H1 (cell line): ENCODE measurements around the gene PHF3. TPM values are rescaled to one million over a fixed set of nuclear protein-coding genes. Genes with fewer than 3 reads are reported as not detected.

Experiments used
- CTCF ChIA-PET: fragments of 300-600 bp; sonication (Branson Sonifier 250); formaldehyde crosslinking; loops from one replicate; lab custom pipeline; 2021; ENCODE audit not compliant: partially characterized antibody; lab: Charles Lee
- POLR2A ChIA-PET: fragments of 300-600 bp; sonication (Branson Sonifier 250); formaldehyde crosslinking; loops from one replicate; lab custom pipeline; 2021; ENCODE audit warnings: inconsistent platforms; ENCODE audit not compliant: partially characterized antibody; lab: Charles Lee
- DNase-seq, 2 experiments: peaks; one replicate each; pipeline versions ENCODE4 v3.0.0 to v3.0.0-alpha.2; 2010 to 2022; ENCODE audit warnings: low spot score in 2 of 2, low read depth in 1 of 2, mixed read lengths in 1 of 2
- FAIRE-seq: peaks from 2 replicates; lab custom pipeline; 2011; peaks lifted over from hg19 to GRCh38; lab: Jason Lieb, UNC
- H2AFZ ChIP-seq: 2 replicates; pipeline ENCODE4 v1.8.1; 2012; ENCODE audit warnings: low read length, inconsistent platforms
- H2AK5ac ChIP-seq: 2 replicates; pipeline ENCODE4 v1.6.1; 2013; ENCODE audit warnings: low read depth, low read length
- H2BK120ac ChIP-seq: replicated peaks from 2 replicates; pipeline ENCODE3; 2013; ENCODE audit warnings: low read depth, low read length, inconsistent platforms
- H2BK12ac ChIP-seq: 2 replicates; pipeline ENCODE4 v1.6.1; 2013; ENCODE audit warnings: low read depth, low read length
- H2BK15ac ChIP-seq: 2 replicates; pipeline ENCODE4 v1.6.1; 2013; ENCODE audit warnings: low read length
- H2BK20ac ChIP-seq: 2 replicates; pipeline ENCODE4 v1.6.1; 2013; ENCODE audit warnings: low read length
- H2BK5ac ChIP-seq: 2 replicates; pipeline ENCODE4 v1.6.1; 2013; ENCODE audit warnings: low read depth, low read length
- H3K14ac ChIP-seq: 2 replicates; pipeline ENCODE4 v1.6.1; 2013; ENCODE audit warnings: inconsistent platforms; ENCODE audit not compliant: insufficient read length
- H3K18ac ChIP-seq: 2 replicates; pipeline ENCODE4 v1.6.1; 2013; ENCODE audit warnings: low read length; ENCODE audit errors: extremely low read depth
- H3K23ac ChIP-seq: 2 replicates; pipeline ENCODE4 v1.6.1; 2013; ENCODE audit warnings: inconsistent platforms; ENCODE audit not compliant: insufficient read length
- H3K23me2 ChIP-seq: 2 replicates; pipeline ENCODE4 v1.6.1; 2013; ENCODE audit warnings: low read depth, low read length
- H3K27ac ChIP-seq: 2 replicates; pipeline ENCODE4 v1.6.1; 2011; ENCODE audit warnings: low read depth, low read length, inconsistent platforms
- H3K27me3 ChIP-seq, 4 experiments: replicated peaks in 1 of 4; 1 replicate in 1 of 4; 2 replicates in 3 of 4; pipeline versions ENCODE4 v1.6.1 to v1.8.1; 2011 to 2013; ENCODE audit warnings: low read length in 3 of 4, mild to moderate bottlenecking in 3 of 4, inconsistent platforms in 2 of 4, mixed read lengths in 2 of 4, moderate library complexity in 1 of 4; ENCODE audit not compliant: control insufficient read depth in 3 of 4, insufficient read depth in 3 of 4; ENCODE audit errors: extremely low read depth in 1 of 4
- H3K36me3 ChIP-seq, 4 experiments: 2 replicates each; pipeline versions ENCODE4 v1.6.1 to v1.8.1; 2011 to 2013; ENCODE audit warnings: mild to moderate bottlenecking in 4 of 4, low read length in 3 of 4, moderate library complexity in 2 of 4, control low read depth in 1 of 4, inconsistent platforms in 1 of 4; ENCODE audit not compliant: insufficient read depth in 4 of 4, control insufficient read depth in 2 of 4
- H3K4ac ChIP-seq: replicated peaks from 2 replicates; pipeline ENCODE3; 2013; ENCODE audit warnings: low read length, low read depth, mixed read lengths, inconsistent platforms; ENCODE audit not compliant: insufficient read length
- H3K4me1 ChIP-seq, 4 experiments: replicated peaks in 1 of 4; 1 replicate in 1 of 4; 2 replicates in 3 of 4; pipeline versions ENCODE4 v1.6.1 to v1.8.1; 2011 to 2013; ENCODE audit warnings: low read length in 3 of 4, inconsistent platforms in 2 of 4, mixed read lengths in 1 of 4; ENCODE audit not compliant: insufficient read depth in 4 of 4, control insufficient read depth in 3 of 4
- H3K4me2 ChIP-seq, 2 experiments: 2 replicates each; pipeline versions ENCODE4 v1.6.1 to v1.8.1; 2011 to 2013; ENCODE audit warnings: low read depth in 2 of 2, low read length in 2 of 2, control low read depth in 1 of 2, inconsistent platforms in 1 of 2, mild to moderate bottlenecking in 1 of 2; ENCODE audit not compliant: insufficient read depth in 1 of 2
- H3K4me3 ChIP-seq, 4 experiments: fragments of 200-600, 300-600 bp in 1 of 4; sonication (generic), shearing (Covaris generic), sonication (Bioruptor Twin) in 1 of 4; 2 replicates each; pipeline versions ENCODE4 v1.5.1 to v1.8.1; 2011 to 2016; ENCODE audit warnings: low read length in 4 of 4, low read depth in 3 of 4, control low read depth in 2 of 4, inconsistent platforms in 2 of 4, mild to moderate bottlenecking in 2 of 4, mixed read lengths in 1 of 4, moderate library complexity in 1 of 4; ENCODE audit not compliant: insufficient read depth in 2 of 4; ENCODE audit errors: extremely low read depth in 1 of 4
- H3K56ac ChIP-seq: replicated peaks from 2 replicates; pipeline ENCODE3; 2013; ENCODE audit warnings: low read depth, mild to moderate bottlenecking, mixed read lengths, low read length, inconsistent platforms; ENCODE audit not compliant: insufficient read length
- H3K79me1 ChIP-seq: 2 replicates; pipeline ENCODE4 v1.6.1; 2013; ENCODE audit warnings: low read depth, low read length, control low read depth
- H3K79me2 ChIP-seq, 2 experiments: 2 replicates each; pipeline versions ENCODE4 v1.6.1 to v1.8.1; 2012 to 2013; ENCODE audit warnings: low read length in 2 of 2, mild to moderate bottlenecking in 2 of 2, inconsistent platforms in 1 of 2; ENCODE audit not compliant: insufficient read depth in 2 of 2, control insufficient read depth in 1 of 2
- H3K9ac ChIP-seq, 4 experiments: replicated peaks in 1 of 4; 1 replicate in 1 of 4; 2 replicates in 3 of 4; pipeline versions ENCODE4 v1.6.1 to v1.8.1; 2011 to 2013; ENCODE audit warnings: low read depth in 3 of 4, low read length in 3 of 4, control low read depth in 2 of 4, mild to moderate bottlenecking in 2 of 4, moderate library complexity in 2 of 4, inconsistent platforms in 1 of 4; ENCODE audit errors: extremely low read depth in 1 of 4
- H3K9me3 ChIP-seq, 2 experiments: 2 replicates each; pipeline versions ENCODE4 v1.6.1 to v1.8.1; 2012 to 2013; ENCODE audit warnings: mild to moderate bottlenecking in 2 of 2, moderate library complexity in 2 of 2, control low read depth in 1 of 2, inconsistent platforms in 1 of 2, low read depth in 1 of 2, low read length in 1 of 2, mixed read lengths in 1 of 2; ENCODE audit not compliant: insufficient read depth in 2 of 2
- H4K20me1 ChIP-seq, 2 experiments: replicated peaks in 1 of 2; 2 replicates each; pipeline versions ENCODE3 to v1.8.1; 2011 to 2013; ENCODE audit warnings: inconsistent platforms in 2 of 2, low read length in 2 of 2, mild to moderate bottlenecking in 1 of 2; ENCODE audit not compliant: insufficient read depth in 2 of 2, control insufficient read depth in 1 of 2
- H4K5ac ChIP-seq: 2 replicates; pipeline ENCODE4 v1.6.1; 2013; ENCODE audit warnings: low read length, low read depth, mixed read lengths, inconsistent platforms; ENCODE audit not compliant: insufficient read length
- H4K8ac ChIP-seq: 2 replicates; pipeline ENCODE4 v1.8.0; 2013; ENCODE audit warnings: mild to moderate bottlenecking, moderate library complexity, low read length, inconsistent platforms; ENCODE audit not compliant: insufficient read depth; ENCODE audit errors: extremely low read depth
- H4K91ac ChIP-seq: replicated peaks from 2 replicates; pipeline ENCODE3; 2013; ENCODE audit warnings: low read length, mixed read lengths, inconsistent platforms; ENCODE audit not compliant: insufficient read length
- ASH2L ChIP-seq: fragments of 200-600, 300-600 bp; sonication (generic); IDR thresholded peaks from one replicate; pipeline ENCODE4 v1.7.1; 2017; ENCODE audit warnings: low read length
- CBX8 ChIP-seq: fragments of 300-800, 300-1000 bp; sonication (generic); IDR thresholded peaks from 2 replicates; pipeline ENCODE4 v1.7.1; 2016; ENCODE audit warnings: low read depth, low read length, borderline replicate concordance
- EGR1 ChIP-seq: IDR thresholded peaks from 2 replicates; pipeline ENCODE4 v1.6.1; 2011; ENCODE audit warnings: low read depth, low read length, borderline replicate concordance
- HDAC6 ChIP-seq: IDR thresholded peaks from one replicate; pipeline ENCODE4 v1.7.1; 2012; ENCODE audit warnings: low read depth, mild to moderate bottlenecking, inconsistent platforms, low read length, moderate library complexity
- KDM1A ChIP-seq: fragments of 200-600, 300-600 bp; sonication (generic); IDR thresholded peaks from 2 replicates; pipeline ENCODE4 v1.7.1; 2016; ENCODE audit warnings: mild to moderate bottlenecking, low read length, borderline replicate concordance
- RBBP5 ChIP-seq: IDR thresholded peaks from 2 replicates; pipeline ENCODE4 v1.7.1; 2012; ENCODE audit warnings: low read depth, mild to moderate bottlenecking, inconsistent platforms, low read length, moderate library complexity, borderline replicate concordance
- SIN3A ChIP-seq, 2 experiments: IDR thresholded peaks in 1 of 2; conservative IDR thresholded peaks in 1 of 2; 2 replicates each; pipeline ENCODE4 v1.6.1; 2011 to 2012; ENCODE audit warnings: low read length in 2 of 2, improper control_type of control experiment in 1 of 2, low read depth in 1 of 2, mild to moderate bottlenecking in 1 of 2
- SUZ12 ChIP-seq: fragments of 200-600 bp; sonication (generic); IDR thresholded peaks from 2 replicates; pipeline ENCODE4 v1.6.1; 2012; ENCODE audit warnings: mild to moderate bottlenecking, inconsistent platforms, low read length, moderate library complexity, mixed read lengths
- TAF7 ChIP-seq: optimal IDR thresholded peaks from 2 replicates; pipeline ENCODE3; 2011; ENCODE audit warnings: low read depth, mild to moderate bottlenecking, inconsistent platforms, low read length, moderate library complexity, borderline replicate concordance
- ZNF274 ChIP-seq: IDR thresholded peaks from 2 replicates; pipeline ENCODE4 v1.7.0; 2012; ENCODE audit warnings: low read length, borderline replicate concordance; ENCODE audit errors: extremely low read depth
- WGBS, 2 experiments: shearing (Covaris generic) in 1 of 2; methylation state at CpG; one replicate each; pipeline versions ENCODE4 v1.1.6 to v1.1.7; 2013 to 2015; ENCODE audit warnings: low lambda C conversion rate in 2 of 2, mixed read lengths in 2 of 2, inconsistent platforms in 1 of 2, low coverage in 1 of 2, missing lambda C conversion rate in 1 of 2; ENCODE audit not compliant: insufficient replicate concordance in 2 of 2, insufficient coverage in 1 of 2, insufficient read length in 1 of 2; ENCODE audit errors: extremely low coverage in 1 of 2, missing lambda C conversion rate in 1 of 2; 5-methylcytosine and 5-hydroxymethylcytosine counted together
- polyA plus RNA-seq, 7 experiments: library from polyadenylated mRNA; depleted of rRNA in 3 of 7; stranded (reverse) in 5 of 7; unstranded in 2 of 7; fragments of >200 nt in 5 of 7; fragments of 200-250 nt in 2 of 7; gene quantifications; 1 replicate in 5 of 7; 2 replicates in 1 of 7; 4 replicates in 1 of 7; pipeline versions ENCODE4 v1.2.1 to v1.2.3, GENCODE V29; 2011 to 2013; ENCODE audit warnings: missing spikeins in 2 of 7, mixed read lengths in 2 of 7
- total RNA-seq: library from RNA; stranded (reverse); fragmentation: NEBNext Ultra II Directional; extraction: Animal tissue kit (Norgen Biotek cat#: 25700); gene quantifications from 2 replicates; pipeline ENCODE4 v1.2.1, GENCODE V29; 2021
- TF ChIP-seq, protein P1 (sequence below): IDR thresholded peaks from 2 replicates; pipeline ENCODE4 v1.6.1; 2011; ENCODE audit warnings: low read length, improper control_type of control experiment

PHF3 gene
- total and polyA plus RNA-seq, 2 of the 8 experiments (the other 6 are each of a cell fraction or from before 2014, with no cell fraction given) = 10.1 to 69.3 TPM

DNA sequence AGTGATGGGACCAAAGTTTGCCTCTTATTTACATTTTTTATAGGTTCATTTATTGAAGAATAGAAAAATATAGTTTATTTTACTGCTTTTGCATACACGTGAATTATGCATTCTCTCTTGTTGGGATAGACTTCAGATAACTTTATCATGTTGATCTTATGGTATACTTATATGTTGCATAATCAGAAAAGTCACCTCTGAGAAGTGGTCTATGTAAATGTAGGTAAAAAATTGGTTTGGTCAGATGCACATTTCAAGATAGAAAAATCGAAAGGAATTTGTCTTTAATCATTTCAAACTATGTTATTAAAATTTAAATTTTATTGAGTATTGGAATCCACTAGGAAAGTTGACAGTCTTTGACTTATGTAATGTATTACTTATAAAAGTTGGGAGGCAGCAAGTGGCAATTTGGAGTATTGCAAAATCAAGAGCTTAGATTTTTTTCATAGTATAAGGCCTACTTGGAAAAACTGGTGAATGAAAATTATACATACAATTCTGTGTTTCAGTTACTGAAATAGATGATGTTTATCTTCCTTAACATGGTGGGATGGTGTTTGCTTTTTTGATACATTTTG, 2.4 kb downstream of the PHF3 start:
- Histone ChIP-seq H4K91ac (no peak overlapping the region), H3K18ac (no peak overlapping the region), H2BK12ac (no peak overlapping the region), H3K23ac (no peak overlapping the region), H3K56ac (no peak overlapping the region), H3K79me1 (no peaks in the 10 kb centered on the region), H3K9ac (no peak overlapping the region), H3K36me3 (peaks cover 0 to 3% (median 0%) of the 10 kb centered on the region in 4 experiments; a peak in 1 of 8 replicates), H3K9me3 (no peaks in the 10 kb centered on the region), H2BK20ac (no peak overlapping the region), H3K23me2 (peaks cover 3% of the 10 kb centered on the region; the same call in 1 of the 2 replicates), H2BK120ac (no peak overlapping the region), H2BK5ac (no peak overlapping the region), H3K4me2 (peak overlapping the region; percentile 80 to 89), H3K4me3 (peak overlapping the region in 3 of 4 experiments; percentile 91 to 95 (median 94); a peak in 3 of 8 replicates), H2BK15ac (no peak overlapping the region), H3K14ac (no peak overlapping the region), H4K20me1 (peaks cover 10 to 19% of the 10 kb centered on the region in 2 experiments), H4K8ac (no peak overlapping the region), H3K27ac (no peak overlapping the region), H2AFZ (no peak overlapping the region), H4K5ac (no peak overlapping the region), H2AK5ac (no peak overlapping the region), H3K4me1 (peaks cover 2 to 5% (median 2%) of the 10 kb centered on the region in 4 experiments; a peak in 4 of 7 replicates), H3K4ac (no peak overlapping the region), H3K79me2 (peaks cover 34 to 68% of the 10 kb centered on the region in 2 experiments), H3K27me3 (0 out of 7 replicates have a peak, but pooled peaks cover 0 to 5% (median 1%) of the 10 kb centered on the region in 4 experiments)
- TF ChIP-seq HDAC6 (no peak), RBBP5 (no peak), EGR1 (no peak), ZNF274 (no peak), TAF7 (no peak), SIN3A (conservative IDR thresholded peaks at IDR 0.05 in 1 of 2, IDR thresholded peaks at IDR 0.05 in 1 of 2; ENCODE audit: low read depth in 1 of 2, low read length in 2 of 2) (no peak), KDM1A (no peak), CBX8 (no peak), ASH2L (no peak), SUZ12 (no peak)
- TF ChIP-seq, protein P1, sequence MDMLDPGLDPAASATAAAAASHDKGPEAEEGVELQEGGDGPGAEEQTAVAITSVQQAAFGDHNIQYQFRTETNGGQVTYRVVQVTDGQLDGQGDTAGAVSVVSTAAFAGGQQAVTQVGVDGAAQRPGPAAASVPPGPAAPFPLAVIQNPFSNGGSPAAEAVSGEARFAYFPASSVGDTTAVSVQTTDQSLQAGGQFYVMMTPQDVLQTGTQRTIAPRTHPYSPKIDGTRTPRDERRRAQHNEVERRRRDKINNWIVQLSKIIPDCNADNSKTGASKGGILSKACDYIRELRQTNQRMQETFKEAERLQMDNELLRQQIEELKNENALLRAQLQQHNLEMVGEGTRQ = no peak
- 73% methylated on average over 2 of the region's 2 CpGs; no CpG with 5 or more reads in 1 of the 2 experiments for WGBS, 2 experiments
- DNase-seq = no peak
- CTCF ChIA-PET = no interaction called here
- POLR2A ChIA-PET = interaction anchor here (1.1 to 4.3 kb wide), 4 partner anchors 9 to 65 kb away, joined by 4 to 27 read pairs (median 18); no protein-coding TSS in a partner anchor
- no peak for FAIRE-seq
